Stimulated activated CD4-positive, alpha-beta T cell treated with anti-CD3 and anti-CD28 coated beads, Interleukin-4, amount 100 ng/mL, for 24 hours (primary cell): ENCODE measurements around the gene ZC3H12C.

Source experiments
- DNase-seq: peaks from one replicate; pipeline ENCODE4 v3.0.0-alpha.2; 2020

ZC3H12C gene

DNA sequence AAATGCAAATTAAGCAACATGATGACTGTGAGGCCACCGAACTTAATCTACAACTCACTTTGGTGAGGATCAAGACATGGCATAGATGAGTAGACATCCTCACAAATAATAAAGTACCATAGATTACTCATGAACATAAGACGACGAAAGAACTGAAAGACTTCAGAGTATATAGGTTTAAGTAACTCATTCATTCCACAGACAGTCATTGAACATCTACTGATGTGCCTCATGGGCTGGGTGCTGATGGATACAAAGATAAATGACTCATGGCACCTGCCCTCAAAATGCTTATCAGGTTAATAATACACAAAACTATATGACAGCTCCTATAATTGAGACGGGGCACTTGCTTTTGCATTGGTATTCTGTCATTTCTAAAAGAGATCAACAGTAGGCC, 63.3 kb downstream of the ZC3H12C start:
- no peak for DNase-seq

DNA sequence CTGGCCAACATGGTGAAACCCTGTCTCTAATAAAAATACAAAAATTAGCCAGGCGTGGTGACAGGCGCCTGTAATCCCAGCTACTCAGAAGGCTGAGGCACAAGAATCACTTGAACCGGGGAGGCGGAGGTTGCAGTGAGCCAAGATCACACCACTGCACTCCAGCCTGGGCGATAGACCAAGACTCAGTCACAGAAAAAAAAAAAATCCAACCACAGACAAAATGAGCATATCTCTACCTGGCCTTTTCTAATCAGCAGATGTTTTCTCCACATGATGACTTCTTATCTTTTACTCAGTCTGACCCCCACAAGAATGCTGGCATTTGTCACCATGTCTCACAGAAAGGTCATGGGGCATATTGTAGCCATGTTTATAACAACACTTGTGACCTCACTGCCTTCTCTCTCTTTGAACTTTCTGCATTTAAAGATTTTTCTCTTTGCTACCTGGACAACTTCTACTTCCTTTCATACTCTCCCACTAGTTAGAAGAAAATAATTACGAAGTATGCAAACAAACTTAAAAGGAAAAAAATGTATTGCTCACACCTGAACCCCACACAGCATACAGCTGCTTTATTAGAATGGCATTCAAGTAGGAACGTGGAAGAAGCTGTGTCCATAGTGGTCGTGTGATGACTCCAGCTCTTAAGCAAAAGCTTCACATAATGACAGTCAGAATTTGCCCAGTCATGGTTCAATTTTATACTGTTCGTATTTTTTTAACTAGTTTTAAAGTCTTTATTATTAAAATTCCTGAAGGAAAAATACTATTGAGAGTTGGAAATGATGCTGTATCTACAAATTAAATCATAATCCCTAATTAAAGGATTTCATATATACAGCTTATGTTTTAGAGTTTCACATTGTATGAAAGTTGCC, 65.4 kb downstream of the ZC3H12C start:
- DNase-seq: no peak

DNA sequence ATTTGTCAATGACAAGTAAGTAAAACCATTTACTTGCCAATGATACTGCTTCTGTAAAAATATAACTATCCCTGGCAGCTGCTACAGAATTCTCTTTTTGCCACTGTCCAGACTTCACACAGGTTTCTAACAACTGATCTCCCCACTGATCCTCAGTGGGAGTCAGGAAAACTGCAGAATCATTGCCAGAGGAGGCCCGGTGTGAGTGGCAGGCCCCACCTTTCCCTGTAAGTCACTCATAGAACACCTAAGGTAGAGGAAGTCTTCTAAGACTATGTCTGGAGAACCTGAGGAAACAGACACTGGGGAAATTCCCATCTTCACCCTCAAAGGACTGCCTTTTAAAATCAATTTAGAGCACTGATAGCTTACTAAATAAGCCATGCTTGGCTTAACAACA, 66.3 kb downstream of the ZC3H12C start:
- DNase-seq: no peak

DNA sequence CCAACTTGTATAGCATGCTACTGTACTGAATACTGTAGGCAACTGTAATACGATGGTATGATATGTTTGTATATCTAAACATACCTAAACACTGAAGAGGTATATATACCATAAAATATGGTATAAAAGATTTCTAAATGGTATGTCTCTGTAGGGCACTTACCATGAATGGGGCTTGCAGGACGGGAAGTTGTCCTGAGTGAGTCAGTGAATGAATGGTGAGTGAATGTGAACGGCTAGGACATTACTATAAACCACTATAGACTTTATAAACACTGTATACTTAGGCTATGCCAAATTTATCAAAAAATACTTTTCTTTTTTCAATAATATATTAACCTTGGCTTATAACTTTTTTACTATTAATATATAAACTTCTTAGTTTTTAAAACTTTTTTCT, 66.8 kb downstream of the ZC3H12C start:
- DNase-seq: no peak

DNA sequence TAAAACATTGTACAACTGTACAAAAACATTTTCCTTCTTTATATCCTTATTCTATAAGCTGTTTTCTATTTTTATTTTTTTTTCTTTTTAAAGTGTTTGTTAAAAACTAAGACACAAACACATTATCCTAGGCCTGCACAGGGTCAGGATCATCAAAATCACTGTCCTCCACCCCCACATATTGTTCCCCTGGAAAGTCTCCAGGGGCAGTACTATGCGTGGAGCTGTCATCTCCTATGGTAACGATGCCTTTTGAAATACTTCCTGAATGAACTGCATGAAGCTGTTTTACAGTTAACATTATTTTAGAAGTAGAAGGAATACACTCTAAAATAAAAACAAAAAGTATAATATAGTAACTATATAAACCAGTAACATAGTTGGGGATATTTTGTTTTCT, 67.2 kb downstream of the ZC3H12C start:
- no peak for DNase-seq

DNA sequence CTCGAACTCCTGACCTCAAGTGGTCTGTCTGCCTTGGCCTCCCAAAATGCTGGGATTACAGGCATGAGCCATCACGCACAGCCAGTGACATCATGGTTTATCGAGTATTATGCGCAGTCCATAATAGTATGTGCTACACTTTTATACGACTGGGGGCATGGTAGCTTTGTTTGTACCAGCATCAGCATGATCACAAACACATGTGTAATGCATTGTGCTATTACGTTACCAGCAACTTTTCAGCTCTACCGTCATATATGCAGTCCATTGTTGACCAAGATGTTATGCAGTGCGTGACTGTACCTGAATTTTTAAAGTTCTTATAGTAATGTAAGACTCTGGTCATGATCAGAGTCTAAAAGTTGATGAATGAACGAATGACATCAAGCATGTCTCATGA, 67.9 kb downstream of the ZC3H12C start:
- DNase-seq: no peak

DNA sequence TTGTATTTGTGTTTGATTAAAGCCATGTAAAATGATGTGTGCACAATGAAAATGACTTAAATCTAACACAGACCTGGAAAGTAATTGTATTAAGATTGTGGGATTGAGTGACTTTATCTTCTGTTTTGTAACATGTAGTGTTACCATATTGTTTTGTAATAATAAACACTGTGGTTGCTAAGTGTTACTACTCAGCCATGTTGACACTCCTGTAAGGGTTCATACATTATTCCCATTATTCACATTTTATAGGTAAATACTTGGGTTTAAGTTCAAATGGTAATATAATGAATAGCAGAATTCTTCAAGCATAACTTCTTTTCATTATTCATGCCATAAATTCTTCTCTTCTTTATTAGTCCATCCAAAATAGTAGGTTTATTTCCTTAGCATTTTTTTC, 69.0 kb downstream of the ZC3H12C start:
- DNase-seq: no peak

DNA sequence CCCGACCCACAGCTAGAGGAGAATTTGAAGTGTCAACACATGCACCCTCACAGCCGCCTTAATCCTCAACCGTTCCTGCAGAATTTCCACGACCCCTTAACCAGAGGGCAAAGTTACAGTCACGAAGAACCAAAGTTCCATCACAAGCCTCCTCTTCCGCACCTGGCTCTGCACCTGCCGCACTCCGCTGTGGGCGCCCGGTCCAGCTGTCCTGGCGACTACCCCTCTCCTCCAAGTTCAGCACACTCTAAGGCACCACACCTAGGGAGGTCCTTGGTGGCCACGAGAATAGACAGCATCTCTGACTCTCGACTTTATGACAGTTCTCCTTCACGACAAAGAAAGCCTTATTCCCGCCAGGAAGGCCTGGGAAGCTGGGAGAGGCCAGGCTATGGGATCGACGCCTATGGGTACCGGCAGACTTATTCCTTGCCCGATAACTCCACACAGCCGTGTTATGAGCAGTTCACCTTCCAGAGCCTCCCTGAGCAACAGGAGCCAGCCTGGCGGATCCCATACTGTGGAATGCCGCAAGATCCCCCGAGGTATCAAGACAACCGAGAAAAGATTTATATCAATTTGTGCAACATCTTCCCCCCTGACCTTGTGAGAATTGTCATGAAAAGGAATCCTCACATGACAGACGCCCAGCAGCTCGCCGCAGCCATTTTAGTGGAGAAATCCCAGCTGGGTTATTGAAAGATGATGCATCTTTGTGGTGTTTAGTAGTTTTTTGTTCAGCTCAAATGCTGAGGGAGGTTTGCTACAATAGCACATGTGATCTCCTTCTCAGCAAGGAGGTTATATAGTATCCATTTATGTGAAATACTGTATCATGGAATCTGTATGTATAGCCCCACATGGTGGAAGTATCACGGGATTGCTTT, 72.1 kb downstream of the ZC3H12C start:
- DNase-seq: no peak

DNA sequence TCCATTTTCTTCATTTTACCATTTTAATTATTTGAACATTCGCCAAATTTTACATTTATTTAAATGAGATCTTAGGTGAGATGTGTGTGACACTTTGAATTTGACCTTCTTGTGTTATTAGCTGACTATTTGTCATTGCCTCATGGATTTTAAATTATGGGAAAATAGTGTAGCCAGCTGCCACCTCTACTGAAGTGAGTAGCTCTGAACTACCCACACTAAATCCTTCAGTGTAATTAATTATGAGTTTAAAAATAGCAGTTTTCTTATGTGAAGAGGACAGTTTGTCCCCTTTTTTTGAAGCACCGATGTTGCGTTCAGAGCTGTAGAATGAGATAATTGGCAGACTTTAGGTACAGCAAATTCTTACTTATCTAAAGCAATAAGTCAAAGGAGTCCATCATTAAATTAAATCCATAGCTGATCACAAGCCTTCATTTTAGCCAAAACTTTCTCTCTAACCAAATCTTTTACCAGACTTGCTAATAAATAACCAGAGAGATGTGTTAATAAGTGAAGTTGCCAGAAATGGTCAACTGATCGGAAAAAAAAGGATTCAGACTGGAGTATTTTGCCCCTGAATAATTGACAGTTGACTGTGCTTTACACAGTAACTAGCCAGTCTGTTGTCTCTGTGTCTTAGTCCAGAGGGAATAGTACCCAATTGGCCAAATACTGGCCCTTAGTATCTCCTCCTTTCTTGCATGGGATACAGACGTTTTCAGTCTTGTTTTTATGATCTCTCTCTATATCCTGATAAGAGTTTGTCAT, 75.0 kb downstream of the ZC3H12C start:
- DNase-seq: no peak

DNA sequence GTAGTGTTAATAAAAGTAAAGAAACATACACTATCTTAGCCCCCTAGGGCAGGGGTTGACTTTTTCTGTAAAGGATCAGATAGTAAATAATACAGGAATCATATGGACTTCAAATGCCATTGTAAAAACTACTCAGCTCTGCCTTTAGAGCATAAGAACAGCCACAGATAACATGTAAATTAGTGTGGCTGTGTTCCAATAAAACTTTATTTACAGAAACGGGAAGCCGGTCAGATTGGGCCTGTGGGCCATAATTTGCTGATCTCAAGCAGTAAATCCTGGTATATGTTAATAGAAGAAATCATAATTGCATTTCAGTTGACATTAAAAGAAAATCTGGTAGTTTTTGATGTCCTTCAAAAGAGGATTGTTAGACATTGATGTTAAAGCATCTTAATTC, 76.5 kb downstream of the ZC3H12C start:
- DNase-seq: no peak

DNA sequence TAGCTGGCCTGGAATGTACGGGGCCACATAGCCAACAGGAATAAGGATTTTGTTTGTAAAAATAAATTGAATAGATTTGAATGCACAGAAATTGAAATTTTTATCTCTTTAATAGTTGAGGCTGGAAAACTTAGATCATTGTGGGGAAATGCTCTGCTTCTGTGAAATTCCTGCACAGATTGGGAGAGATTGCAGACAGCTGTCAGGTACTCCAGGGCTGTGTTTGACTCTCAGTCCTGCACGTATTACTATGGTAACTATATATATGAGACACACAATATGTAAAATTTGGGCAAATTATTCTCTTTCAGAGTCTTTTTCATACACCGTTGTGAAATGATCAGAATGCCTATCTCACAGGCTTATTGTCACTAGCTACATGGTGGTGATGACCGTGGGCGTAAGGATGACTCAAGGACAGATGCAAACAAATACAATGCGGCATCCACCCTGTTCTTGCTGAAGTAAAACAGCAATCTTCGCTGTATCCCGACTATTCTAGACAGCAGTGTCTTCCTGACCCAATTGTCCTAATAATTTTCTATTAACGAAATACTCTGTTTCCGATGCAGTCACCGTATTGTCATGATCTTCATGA, 79.4 kb downstream of the ZC3H12C start:
- DNase-seq: no peak

DNA sequence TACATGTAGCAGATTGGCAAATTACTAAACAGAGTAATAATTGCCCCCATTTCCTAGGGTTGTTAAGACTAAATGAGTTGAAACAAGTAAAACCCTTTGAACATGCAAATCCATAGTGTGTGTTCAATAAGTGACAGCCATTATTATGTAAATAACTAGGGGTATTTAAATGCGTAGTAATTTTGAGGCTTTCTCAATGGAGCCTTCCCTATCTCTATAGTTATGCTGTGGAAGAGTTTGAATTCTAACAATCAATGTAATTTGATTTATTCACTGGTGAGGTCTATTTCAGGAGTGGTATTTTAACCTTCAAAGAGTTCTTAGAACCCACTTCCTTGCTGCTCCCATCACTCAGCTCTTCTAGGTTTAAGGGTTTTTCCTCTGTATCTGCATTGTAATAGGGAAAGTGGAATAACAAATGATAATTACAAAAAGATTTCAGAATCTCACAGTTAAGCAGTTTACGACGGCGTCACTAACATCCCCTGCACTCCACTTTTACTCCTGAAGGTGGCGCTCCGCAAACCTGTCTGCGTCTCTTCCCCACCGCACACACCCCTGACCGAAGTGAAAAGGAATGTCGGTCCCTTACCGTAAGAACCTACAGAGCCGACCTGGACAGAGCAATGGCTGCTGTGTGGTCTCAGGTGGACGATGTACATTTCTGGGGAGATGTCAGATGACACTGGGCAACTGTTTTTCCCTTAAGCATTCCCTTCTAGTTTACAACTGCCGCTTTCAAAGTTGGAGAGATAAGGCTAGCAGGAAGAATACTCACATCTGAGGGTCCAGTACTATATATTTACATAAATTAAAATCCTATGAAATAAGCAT, 80.8 kb downstream of the ZC3H12C start:
- DNase-seq: peak; percentile 60

DNA sequence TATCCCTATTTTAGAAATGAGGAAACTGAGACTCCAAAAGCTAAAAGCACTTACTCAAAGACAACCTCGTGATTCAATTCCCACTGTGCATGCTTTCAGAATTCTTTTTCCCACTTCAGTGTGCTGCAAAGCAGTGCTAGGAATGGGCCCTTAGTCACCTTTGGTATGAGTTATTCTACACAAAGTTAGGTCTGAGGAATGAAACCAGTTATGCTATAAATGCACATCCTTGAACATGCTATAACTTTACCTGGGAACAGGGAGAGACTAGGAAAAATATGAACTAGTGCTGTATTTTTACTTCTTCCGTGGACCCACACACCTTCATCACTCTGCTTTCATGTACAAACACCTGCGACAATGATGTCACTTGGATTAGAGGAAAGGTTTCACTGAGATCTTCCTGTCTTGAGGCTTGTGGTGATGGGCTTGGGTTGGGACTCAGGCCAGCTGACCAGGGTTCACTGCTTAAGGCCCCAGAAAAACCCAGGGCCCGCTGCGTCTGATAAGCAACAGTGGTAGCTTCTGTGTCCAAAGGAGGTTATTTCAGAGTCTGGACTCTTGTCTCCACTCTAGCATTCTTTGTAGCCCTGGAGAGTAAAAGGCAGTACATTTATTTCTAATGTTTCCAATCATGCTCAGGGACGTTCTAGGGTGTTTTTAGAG, 81.6 kb downstream of the ZC3H12C start:
- DNase-seq: no peak

DNA sequence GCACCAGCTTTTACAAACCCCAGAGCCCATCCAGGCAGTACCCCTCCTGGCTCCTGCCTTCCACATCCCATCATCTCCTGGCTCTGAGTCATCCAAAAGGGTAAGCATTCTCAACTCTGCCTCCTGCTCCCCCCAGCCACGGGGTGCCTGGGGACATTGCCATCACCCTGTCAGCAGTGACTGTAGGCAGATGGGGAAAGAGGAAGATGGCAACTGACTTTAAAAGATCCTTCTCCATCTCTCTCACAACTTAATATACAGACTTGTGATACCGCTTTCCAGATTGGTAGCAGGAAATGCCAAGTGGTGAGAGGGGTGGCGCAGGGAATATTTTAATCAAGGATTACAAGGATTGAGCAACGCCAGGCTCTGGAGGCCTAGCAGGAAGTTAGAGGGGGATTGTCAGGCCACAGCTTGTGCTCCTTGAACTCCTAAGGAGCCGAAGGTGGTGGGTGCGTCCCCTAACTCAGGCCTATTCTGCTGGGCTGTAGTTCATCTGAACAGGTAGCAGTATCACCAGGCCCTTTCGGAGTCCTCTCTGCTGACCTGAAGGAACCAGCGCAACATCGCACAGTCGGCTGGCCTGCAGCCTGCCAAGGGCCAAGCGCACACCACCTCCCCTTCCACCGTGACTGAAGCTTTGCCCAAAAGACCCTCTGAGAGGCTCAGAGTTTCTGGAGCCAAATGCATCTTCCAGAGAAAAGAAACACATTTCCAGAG, 83.3 kb downstream of the ZC3H12C start:
- DNase-seq: no peak

DNA sequence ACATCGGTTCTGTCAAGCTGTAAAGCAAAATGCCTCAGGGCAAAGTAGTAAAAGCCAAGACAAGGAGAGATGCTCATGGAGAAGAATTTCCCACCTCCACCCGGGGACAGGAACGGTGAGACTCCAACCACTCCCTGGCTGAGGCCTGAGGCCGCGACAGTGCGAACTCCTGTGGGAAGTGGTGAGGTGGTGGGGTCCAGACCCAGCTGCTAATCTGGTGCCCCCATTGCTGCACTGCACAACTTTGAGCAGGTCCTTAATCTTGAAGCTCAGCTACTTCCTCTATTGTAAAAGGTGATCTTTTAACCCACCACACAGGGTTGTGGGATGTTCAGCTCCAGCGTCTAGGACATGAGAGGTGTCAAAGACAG, 83.9 kb downstream of the ZC3H12C start:
- no peak for DNase-seq

DNA sequence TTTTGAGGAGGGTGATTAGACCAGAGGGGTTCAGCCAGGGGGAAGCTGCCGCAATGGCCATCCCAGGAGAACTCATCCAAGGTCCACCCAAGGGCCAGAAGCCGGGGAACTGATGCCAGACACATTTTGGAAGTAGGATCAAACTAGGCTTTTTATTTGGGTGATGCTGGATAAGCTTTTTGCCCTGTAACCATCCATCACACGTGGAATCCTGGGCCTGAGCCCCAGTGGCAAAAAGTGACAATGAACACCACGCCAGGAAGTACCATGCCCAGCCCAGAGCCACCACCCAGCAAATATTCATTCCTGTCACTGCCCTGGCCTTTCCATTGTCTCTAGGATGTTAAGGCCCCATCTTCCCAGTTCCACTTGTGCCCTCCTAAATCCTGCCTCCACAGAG, 85.9 kb downstream of the ZC3H12C start:
- no peak for DNase-seq

DNA sequence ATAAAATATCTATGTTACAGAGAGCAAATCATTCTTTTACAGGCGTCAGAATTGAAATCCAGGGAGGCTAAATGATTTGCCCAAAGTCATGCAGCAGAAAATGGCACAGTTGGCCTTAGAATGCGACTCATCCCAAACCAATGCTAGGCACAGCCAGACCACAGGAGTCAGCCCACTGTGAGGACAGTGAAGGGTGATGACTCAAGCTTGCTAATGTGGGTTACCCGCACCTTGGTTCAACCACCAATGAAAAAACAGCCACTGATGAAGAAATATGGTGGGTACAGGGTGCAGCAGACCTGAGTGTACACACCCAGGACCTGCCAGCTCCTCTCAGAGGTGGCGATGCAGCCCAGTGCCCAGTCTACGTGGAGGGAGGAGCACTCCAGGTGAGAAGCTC, 89.7 kb downstream of the ZC3H12C start:
- DNase-seq: no peak

DNA sequence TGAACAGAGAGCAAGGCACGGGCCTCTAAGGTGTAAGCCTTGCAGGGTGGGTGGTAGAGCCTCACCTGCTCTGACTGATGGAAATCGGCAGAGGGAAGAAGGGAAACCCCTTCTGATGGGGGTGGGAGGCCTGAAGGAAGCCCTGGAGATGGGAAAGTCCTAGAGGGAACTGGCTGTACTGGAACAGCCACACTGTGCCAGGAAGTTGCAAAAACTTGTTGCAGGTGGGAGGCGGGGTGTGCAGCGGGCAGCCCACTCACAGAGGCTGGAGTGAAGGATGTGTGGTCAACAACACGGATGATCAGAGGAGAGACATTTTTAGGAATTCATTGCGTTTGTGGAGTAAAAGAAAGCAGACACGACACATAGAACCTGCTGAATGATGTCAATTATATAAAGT, 91.3 kb downstream of the ZC3H12C start:
- DNase-seq: no peak

DNA sequence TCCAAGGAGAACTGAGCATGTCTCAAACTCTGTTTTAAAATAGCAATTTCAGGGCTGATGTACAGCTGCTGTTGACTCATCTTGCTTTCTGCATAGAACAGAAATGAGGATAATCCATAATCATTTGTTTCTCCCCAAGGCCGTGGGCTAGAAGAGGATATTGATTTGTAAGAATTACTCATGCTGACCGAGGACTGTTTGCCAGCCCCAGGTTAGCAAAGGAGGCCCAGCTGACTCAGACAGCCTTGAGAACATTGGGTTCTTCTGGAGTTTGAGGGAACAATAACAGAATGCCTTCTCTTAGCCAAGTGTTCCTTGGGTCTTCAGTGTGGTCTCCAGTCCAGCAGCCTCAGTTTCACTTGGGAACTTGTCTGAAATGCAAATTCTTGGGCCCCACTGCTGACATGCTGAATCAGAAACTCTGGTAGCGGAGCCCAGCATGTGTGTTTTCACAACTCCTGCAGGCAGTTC, 92.0 kb downstream of the ZC3H12C start:
- no peak for DNase-seq

DNA sequence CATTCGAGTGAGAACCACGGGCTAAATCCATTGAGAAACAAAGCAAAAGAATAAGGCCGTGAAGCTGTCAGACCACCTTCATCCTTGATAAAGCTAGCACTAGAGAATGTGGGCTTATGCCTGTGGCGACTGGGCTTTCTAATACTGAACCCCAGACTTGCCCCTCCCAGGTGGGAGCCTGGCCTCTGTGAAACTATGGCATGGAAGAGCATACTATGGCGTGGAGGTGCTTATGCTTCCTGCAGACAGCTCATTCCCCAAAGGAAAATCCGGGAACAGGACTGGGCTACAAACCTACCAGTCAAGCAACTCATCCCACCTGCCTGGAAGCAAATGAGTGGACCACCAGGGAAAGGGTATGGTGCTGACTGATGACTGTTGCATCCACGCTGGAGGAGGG, 92.4 kb downstream of the ZC3H12C start:
- DNase-seq: no peak

DNA sequence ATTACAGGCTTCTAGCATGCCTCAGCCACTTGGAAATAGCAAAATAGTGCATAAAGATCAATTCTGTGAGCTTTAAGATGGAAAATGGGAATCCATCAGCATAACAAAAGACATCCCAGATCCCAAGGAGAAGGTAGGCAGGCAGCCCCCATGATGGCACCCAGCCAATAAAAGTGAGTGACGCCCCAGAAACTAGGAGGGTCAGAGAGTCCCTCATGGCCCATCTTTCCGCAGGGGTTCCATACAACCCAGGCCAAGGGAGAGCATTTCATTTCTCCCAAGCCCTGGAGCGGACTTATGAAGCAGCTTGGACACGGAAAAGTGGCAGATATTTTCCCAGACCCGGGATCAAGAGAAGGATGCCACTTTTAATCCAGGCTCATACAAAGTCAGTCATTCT, 93.3 kb downstream of the ZC3H12C start:
- DNase-seq: no peak
